DMS153 treated with DMSO at 0.1 percent for 48 hours (cell line): ENCODE data around the gene NELFE.
"Not testable (repeated sequence)": the region's sequence is repeated elsewhere in the genome, so short reads cannot be mapped to it uniquely, and the experiment has no call there.

Source experiments
- DNase-seq: peaks from one replicate; lab custom pipeline; 2025; ENCODE audit not compliant: unreplicated experiment; lab: John Stamatoyannopoulos, UW

NELFE gene

DNA sequence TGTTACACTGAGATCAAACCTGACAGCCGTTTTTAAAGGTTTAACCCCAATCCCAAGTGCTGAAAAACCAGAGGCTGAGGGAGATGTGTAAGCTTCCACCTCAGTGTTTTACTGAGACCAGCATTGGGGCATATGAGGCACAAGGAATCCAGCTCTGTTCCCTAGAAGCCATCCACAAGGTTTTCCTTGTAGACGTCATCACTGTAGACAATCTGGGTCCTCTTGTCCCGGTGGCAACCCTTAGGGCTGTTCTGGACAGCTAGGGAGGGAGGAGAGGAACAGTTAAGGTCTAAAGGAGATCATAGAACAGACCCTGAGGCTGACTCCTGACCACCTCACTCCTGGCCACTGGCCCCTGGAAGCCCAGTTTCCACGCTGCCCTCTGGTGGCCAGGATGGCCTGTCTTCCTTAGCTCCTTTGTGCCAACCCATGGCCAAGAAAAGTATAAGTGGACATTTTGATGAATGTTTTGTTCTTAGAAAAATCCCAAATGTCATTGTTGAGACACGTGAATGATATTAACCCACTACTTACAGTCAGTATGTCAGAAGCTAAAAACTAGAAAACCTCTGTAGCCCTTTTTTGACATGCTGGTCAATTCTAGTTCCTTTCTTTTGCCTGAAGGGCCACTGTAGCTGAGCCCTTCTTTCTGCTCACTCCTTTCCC, 6.5 kb downstream of the NELFE start:
- no peak for DNase-seq

DNA sequence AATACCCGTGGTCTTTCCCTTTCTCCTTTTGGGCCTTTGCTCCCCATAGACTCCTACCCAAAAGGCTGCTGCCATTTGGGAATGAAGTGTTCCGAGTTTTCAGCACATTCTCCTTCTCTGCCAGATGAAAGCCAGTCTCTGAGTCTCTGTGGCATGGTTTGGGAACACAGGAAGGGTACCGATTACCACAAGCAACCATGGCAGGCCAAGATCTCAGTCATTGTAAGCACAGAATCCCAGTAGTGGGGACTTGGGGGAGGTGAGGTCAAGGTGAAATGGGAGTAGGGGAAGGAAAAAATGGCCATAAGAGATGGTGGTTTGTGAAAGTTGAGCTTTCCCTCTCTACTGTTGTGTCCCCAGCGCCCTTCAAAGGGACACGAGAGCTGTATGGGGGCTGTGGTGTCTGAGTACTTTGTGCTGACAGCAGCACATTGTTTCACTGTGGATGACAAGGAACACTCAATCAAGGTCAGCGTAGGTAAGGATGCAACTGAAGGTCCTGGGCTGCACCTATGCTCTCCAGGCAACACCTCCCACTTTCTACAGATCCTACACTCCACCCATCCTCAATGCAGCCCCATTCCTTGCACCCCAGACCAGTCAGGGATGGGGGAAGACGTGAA, 8.7 kb downstream of the NELFE start:
- no peak for DNase-seq

DNA sequence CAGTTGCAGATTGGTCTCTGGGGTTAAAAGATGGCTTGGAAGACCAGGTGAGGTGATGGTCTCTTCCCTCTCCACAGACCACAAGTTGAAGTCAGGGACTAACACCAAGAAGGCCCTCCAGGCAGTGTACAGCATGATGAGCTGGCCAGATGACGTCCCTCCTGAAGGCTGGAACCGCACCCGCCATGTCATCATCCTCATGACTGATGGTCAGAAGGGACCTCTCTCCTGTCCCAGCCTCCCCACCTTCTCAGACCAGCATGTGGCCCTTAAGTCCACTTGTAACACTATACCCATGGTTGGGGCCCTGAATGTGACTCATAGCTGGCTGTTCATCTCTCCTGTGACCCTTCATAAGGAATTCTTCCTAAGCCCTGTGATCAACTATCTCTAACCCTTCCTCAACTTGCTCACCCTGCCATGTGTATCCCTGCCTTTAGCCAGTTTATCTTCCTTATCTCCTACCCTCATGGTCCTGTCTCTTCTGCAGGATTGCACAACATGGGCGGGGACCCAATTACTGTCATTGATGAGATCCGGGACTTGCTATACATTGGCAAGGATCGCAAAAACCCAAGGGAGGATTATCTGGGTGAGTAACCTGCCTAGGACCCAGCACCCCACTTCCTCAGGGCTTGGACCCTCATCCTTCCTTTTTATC, 9.9 kb downstream of the NELFE start:
- no peak for DNase-seq

DNA sequence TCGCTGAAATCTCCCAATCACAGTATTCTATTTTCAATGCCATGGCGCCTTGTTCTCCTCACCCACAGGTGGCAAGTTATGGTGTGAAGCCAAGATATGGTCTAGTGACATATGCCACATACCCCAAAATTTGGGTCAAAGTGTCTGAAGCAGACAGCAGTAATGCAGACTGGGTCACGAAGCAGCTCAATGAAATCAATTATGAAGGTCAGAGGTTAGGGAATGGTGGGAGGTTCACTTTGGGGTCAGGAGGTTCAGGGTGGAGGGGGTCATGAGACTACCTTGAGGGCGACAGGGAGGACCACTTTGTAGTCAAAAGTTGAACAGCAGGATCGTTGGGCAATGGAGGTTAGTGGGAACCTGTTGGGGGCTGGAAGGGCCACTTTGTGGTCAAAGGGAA, 10.5 kb downstream of the NELFE start:
- DNase-seq: no peak

DNA sequence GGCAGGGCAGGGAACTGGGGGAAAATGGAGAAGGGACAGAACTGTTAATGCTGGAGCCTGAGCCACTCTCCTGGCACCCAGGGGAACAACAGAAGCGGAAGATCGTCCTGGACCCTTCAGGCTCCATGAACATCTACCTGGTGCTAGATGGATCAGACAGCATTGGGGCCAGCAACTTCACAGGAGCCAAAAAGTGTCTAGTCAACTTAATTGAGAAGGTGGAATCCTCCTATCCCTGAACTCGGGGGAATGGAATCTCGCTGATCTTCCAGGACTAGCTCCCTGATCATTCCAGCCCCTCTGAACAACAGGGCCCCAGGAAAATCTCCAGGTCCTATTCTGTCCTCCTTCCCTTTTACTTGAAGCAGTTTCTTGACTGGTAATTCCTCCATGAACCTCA, 10.9 kb downstream of the NELFE start:
- no peak for DNase-seq

DNA sequence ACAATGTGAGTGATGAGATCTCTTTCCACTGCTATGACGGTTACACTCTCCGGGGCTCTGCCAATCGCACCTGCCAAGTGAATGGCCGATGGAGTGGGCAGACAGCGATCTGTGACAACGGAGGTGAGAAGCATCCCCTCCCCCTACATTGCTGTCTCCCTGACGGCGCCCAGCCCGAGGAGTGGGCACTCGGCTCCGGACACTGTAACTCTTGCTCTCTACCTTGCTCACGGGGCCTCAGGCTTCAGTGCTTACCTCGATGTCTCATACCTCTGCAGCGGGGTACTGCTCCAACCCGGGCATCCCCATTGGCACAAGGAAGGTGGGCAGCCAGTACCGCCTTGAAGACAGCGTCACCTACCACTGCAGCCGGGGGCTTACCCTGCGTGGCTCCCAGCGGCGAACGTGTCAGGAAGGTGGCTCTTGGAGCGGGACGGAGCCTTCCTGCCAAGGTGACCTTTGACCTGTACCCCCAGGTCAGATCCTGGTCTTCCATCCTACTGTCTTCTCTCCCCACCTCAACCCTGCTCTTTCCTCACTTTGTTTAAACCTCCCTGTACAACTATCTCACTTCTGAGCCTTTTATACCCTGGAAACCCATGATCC, 11.6 kb downstream of the NELFE start:
- no peak for DNase-seq

DNA sequence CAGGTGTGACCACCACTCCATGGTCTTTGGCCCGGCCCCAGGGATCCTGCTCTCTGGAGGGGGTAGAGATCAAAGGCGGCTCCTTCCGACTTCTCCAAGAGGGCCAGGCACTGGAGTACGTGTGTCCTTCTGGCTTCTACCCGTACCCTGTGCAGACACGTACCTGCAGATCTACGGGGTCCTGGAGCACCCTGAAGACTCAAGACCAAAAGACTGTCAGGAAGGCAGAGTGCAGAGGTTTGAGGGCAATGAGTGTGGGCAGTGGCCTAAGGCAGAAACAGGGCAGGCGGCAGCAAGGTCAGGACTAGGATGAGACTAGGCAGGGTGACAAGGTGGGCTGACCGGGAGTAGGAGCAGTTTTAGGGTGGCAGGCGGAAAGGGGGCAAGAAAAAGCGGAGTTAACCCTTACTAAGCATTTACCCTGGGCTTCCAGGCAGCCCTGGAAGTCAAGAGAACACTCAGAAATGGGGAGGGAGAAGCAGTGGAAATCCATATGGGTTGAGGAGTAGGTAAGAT, 12.3 kb downstream of the NELFE start:
- no peak for DNase-seq

DNA sequence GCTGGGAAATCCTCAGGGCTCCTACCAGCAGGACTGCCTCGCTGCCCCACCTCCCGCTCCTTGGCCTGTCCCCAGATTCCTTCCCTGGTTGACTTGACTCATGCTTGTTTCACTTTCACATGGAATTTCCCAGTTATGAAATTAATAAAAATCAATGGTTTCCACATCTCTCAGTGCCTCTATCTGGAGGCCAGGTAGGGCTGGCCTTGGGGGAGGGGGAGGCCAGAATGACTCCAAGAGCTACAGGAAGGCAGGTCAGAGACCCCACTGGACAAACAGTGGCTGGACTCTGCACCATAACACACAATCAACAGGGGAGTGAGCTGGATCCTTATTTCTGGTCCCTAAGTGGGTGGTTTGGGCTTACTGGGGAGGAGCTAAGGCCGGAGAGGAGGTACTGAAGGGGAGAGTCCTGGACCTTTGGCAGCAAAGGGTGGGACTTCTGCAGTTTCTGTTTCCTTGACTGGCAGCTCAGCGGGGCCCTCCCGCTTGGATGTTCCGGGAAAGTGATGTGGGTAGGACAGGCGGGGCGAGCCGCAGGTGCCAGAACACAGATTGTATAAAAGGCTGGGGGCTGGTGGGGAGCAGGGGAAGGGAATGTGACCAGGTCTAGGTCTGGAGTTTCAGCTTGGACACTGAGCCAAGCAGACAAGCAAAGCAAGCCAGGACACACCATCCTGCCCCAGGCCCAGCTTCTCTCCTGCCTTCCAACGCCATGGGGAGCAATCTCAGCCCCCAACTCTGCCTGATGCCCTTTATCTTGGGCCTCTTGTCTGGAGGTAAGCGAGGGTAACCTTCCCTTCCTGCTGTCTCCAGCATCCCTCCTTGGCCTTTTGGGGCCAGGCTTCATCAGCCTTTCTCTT, 13.0 kb downstream of the NELFE start, which contains the start of gene CFB:
CFB (plus strand) TSS at position 589 of the 863 bp plus-strand sequence; CDS start at position 716, 127 bp downstream.
- no peak for DNase-seq

DNA sequence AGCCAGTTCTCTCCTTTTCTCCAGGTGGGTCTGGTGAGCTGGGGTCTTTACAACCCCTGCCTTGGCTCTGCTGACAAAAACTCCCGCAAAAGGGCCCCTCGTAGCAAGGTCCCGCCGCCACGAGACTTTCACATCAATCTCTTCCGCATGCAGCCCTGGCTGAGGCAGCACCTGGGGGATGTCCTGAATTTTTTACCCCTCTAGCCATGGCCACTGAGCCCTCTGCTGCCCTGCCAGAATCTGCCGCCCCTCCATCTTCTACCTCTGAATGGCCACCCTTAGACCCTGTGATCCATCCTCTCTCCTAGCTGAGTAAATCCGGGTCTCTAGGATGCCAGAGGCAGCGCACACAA, 13.6 kb downstream of the NELFE start:
- no peak for DNase-seq

DNA sequence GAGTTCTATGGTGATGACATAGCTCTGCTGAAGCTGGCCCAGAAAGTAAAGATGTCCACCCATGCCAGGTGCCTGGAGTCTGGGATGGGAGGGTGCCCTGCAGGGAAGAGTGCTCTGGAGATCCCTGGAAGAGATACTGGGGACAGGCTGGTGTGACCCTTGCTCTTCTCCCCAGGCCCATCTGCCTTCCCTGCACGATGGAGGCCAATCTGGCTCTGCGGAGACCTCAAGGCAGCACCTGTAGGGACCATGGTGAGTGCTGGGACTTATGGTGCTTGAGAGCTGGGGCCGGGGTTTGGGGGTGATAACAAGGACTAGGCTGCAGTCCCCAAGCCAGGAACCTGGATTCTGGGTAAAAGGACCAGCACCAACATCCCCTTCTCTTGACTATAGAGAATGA, 15.0 kb downstream of the NELFE start:
- DNase-seq: no peak

DNA sequence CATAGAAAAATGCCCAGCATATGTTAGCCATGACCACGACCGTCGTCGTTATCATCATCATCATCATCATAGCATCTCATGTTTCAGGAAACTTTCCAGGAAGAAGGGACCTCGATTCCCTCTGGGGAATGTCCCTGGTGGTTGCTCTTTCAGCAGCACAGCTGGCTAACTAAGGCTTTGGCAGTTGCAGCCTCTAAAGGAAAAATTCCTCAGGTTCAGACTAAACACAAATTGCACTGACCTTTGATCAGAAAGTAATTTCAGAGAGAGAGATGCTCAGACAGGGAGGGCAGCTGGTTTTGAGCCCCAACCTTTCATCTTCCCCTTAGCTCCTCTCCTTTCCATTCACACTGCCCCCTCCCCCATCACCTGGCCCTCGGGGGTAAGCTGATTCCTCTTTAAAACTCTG, 18.5 kb downstream of the NELFE start:
- DNase-seq: no peak

DNA sequence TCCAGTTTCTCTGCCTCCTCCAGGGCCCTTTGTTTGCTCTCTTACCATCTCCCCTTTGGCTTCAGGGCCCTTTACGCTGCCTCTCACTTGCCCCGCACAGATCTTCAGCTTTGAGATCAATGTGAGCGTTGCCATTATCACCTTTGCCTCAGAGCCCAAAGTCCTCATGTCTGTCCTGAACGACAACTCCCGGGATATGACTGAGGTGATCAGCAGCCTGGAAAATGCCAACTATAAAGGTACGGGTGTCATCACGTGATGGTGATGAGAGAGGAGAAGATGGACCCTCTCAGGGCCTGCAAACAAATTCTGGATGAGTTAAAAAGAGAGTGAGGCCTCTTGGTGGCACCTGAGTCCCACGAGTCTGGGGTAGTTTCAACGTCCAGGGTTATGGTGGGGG, 22.9 kb downstream of the NELFE start:
- no peak for DNase-seq

DNA sequence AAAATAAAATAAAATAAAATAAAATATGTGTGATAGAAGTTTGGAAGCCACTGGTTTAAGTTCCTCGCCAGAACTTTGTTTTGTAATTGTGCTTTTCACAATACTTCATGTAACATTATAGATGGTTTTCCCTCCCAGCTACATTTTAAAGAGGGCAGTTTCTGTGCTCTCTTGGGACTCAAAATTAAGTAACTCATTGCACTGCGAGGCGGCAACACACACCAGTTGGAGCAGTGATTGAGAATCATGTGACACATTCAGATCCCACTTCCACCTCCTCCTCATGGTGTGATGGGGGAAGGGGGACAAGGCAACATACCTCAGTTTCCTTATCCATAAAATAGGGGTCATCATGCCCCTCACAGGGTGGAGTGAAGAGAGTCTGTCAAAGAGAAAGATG, 23.8 kb downstream of the NELFE start:
- DNase-seq: no peak

DNA sequence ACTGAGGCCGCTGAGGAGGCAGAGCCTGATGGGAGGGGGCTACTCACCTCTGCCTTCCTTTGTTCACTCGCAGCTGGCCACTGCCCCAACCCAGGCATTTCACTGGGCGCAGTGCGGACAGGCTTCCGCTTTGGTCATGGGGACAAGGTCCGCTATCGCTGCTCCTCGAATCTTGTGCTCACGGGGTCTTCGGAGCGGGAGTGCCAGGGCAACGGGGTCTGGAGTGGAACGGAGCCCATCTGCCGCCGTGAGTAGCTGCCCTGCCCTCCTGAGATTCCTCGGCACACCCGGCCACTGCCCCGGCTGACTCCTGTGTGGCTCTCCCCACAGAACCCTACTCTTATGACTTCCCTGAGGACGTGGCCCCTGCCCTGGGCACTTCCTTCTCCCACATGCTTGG, 25.2 kb downstream of the NELFE start:
- no peak for DNase-seq

DNA sequence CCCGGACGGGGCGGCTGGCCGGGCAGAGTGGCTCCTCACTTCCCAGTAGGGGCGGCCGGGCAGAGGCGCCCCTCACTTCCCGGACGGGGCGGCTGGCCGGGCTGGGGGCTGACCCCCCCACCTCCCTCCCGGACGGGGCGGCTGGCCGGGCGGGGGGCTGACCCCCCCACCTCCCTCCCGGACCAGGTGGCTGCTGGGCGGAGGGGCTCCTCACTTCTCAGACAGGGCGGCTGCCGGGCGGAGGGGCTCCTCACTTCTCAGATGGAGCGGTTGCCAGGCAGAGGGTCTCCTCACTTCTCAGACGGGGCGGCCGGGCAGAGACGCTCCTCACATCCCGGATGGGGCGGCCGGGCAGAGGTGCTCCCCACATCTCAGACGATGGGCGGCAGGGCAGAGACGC, 26.6 kb downstream of the NELFE start:
- not testable (repeated sequence) for DNase-seq

DNA sequence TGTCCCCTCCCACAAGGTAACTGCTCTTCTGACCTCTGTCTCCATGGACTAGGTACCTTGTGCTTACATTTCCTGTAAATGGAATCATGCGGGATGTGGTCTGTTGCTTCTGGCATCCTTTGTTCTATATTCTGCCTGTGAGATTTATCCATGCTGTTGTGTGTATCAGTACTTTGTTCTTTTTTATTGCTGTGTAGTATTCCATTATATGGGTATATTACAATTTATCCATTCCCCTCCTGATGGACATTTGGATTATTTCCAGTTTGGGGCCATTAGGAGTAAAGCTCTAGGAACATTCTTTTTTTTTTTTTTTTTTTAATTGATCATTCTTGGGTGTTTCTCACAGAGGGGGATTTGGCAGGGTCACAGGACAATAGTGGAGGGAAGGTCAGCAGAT, 27.8 kb downstream of the NELFE start:
- no peak for DNase-seq

DNA sequence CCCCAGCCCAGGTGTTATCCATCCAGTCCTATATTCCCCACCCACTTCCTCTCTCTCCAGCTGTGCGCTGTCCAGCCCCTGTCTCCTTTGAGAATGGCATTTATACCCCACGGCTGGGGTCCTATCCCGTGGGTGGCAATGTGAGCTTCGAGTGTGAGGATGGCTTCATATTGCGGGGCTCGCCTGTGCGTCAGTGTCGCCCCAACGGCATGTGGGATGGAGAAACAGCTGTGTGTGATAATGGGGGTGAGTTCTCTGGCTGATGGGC, 30.2 kb downstream of the NELFE start:
- no peak for DNase-seq

DNA sequence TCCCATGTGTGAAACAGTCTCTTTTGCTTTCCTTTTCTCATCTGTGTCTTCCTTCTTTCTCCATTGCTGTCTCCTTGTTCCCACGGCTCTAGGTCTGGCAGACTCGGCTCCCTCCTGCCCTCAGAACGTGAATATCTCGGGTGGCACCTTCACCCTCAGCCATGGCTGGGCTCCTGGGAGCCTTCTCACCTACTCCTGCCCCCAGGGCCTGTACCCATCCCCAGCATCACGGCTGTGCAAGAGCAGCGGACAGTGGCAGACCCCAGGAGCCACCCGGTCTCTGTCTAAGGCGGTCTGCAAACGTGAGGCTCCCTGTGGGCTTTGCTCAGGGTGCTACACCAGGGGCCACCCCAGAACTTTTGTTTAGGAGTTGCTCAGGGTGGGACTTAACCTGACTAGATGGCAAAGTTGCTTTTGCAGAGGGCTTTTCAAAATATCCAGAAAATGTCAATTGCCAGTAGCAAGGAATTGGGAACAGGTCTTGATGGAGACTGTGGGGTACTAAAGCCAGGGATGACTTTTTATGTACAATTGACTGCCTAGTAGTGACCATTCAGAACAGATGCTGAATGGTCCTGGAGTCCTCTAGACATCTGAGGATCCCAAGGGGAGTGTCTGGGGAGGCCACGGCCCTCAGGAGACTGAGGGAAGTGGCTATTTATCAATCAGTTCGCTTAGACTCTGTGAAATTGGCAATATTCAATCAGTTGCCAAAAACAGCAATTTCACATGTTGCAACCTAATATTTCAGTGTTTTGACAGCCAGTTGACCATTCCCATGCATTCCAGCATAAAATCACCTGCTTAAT, 30.7 kb downstream of the NELFE start:
- DNase-seq: no peak

DNA sequence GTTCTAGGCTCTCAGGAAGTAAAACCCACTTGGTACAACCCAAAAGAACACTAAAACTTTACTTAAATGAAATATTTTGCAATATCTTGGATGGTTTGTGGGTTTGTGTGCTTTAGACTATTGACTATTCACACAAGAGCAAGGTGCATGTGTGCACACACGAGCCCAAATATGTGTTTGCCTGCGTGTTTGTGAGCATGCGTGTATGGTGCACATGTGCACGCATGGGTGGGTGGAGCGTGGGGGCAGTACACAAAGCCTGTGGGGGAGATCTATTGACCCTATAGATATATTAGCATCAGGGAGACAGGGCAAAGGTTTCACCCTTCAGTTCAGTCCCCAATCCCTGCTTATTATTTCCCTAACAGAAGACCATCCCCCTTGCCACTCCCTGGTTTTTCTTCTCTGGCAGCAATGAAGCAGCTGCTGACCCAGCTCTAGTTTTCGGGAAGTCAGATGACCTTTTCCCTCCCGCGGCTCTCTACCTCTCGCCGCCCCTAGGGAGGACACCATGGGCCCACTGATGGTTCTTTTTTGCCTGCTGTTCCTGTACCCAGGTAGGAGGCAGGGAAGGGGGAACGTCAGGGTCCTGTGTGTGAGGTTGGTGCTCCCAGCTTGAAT, 31.4 kb downstream of the NELFE start, which contains the start of gene C2:
C2 (plus strand) TSS at position 476 of the 621 bp plus-strand sequence; CDS start at position 512, 36 bp downstream.
- DNase-seq: no peak

DNA sequence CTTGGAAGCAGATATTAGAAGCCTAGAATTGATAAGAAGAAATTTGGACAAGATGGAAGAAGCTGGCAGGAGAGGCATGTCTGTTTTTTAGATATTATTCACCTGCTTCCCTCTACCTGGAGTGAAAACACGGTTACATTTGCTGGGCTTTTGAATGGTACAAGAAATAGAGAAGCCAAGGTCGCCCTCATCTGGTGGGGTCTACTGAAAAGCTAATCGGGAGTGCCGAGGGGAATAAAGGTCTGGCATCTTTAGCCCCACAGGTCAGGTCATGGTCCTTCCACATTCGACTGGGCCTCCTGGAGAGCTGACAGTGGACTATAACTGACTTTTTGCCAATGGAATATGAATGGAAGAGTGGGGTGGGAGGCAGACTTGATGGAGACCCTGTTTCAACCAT, 35.8 kb downstream of the NELFE start:
- DNase-seq: no peak
